ENCODE data around the gene EVL.
"Not testable (repeated sequence)": the region's sequence is repeated elsewhere in the genome, so short reads cannot be mapped to it uniquely, and the experiment has no call there.

The EVL gene

DNA sequence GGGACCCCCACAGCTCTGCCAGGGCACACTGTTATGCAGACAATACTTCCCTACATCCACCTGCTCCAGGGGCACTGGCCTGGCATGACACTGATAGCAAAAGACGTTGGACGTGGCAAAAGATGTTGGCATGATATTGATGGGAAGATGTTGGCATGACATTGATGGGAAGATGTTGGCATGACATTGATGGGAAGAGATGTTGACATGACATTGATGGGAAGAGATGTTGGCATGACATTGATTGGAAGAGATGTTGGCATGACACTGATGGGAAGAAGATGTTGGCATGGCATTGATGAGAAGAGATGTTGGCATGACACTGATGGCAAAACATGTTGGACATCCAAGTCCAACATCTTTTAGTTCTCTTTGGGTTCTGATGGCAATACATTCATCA, 105.7 kb downstream of the EVL start:
- TF ChIP-seq CTCF (IDR thresholded peaks at IDR 0.05; ENCODE audit: low read depth, low read length) = no peak
- DNase-seq (ENCODE audit: low read depth in 2 of 2) = no peak
- no peak overlapping the region for H3K4me3 ChIP-seq (replicated peaks in 1 of 2; ENCODE audit: low read depth in 2 of 2, low read length in 2 of 2)

DNA sequence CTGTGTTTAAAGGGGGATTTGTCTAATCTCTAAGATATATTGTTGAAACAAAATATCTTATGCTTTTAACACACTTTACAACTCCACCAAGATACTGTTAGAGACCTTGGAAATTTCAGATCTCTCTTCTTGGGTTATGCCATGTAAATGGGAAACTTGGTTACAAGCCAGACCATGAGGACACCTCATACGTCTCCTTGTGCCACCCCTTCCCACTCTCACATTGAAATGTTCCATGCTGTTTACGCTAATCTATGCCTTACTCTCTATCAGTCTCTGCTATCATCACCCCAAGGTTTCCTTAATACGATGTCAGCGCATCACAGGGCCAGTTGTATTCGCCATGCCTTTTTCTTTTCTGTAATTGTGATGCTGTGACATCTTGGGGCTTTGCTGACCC, 107.6 kb downstream of the EVL start:
- TF ChIP-seq CTCF (IDR thresholded peaks at IDR 0.05; ENCODE audit: low read depth, low read length) = no peak
- H3K4me3 ChIP-seq (replicated peaks in 1 of 2; ENCODE audit: low read depth in 2 of 2, low read length in 2 of 2) = no peak overlapping the region
- DNase-seq (ENCODE audit: low read depth in 2 of 2) = no peak

DNA sequence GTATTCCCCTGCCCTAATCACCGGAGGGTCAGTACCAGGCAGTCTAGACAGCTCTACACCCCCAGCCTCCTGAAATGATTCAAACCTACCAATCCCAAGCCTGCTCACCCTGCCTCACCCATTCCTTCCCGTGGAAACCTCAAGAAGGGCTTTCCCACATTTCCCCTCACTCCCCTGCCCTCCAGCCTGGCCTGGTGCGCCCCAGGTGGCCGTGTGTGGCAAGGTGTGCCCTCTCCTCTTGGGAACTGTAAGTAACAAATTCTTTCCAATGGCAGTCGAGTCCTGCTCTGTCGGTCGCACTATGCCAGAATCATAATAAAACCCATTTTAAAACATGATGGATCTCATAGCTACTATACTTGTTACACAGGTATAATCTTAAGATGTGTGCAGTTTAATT, 108.1 kb downstream of the EVL start:
- no peak for DNase-seq (ENCODE audit: low read depth in 2 of 2)
- TF ChIP-seq CTCF (IDR thresholded peaks at IDR 0.05; ENCODE audit: low read depth, low read length) = no peak
- no peak overlapping the region for H3K4me3 ChIP-seq (replicated peaks in 1 of 2; ENCODE audit: low read depth in 2 of 2, low read length in 2 of 2)

DNA sequence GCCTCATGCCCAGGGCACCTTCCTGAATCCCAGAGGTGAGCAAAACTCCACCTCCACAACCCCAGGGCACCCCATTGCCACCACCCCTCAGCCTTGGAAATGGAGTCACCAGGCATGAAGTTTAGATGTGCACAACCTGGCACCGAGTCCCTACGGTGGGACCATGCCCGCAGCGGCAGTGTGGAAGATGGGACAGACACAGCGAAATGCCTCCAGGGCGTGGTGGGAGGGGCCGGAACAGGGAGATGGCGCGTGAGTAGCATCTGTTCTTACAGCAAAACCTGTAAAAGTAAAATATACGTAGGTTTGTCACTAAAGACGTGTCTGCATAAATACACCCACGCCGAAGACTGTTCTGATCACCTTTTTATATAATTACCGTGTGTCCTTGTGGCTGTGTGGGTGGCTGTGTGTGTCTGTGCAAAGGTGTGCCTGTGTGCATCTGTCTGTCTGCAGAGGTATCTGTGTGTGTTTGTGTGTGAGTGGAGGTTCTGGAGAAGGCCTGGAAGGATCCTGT, 111.6 kb downstream of the EVL start:
- TF ChIP-seq CTCF (IDR thresholded peaks at IDR 0.05; ENCODE audit: low read depth, low read length) = no peak
- H3K4me3 ChIP-seq (replicated peaks in 1 of 2; ENCODE audit: low read depth in 2 of 2, low read length in 2 of 2) = no peak overlapping the region
- DNase-seq (ENCODE audit: low read depth in 2 of 2) = no peak

GRCh38 chr14:100178691-100179090, 113.5 kb downstream of the EVL start:
- no peak overlapping the region for H3K4me3 ChIP-seq (replicated peaks in 1 of 2; ENCODE audit: low read depth in 2 of 2, low read length in 2 of 2)
- no peak for TF ChIP-seq CTCF (IDR thresholded peaks at IDR 0.05; ENCODE audit: low read depth, low read length)
- no peak for DNase-seq (ENCODE audit: low read depth in 2 of 2)

- not testable (repeated sequence) for DNase-seq (ENCODE audit: low read depth in 2 of 2); H3K4me3 ChIP-seq (replicated peaks in 1 of 2; ENCODE audit: low read depth in 2 of 2, low read length in 2 of 2)
Observed at GRCh38 chr14:100180671-100181070, 115.4 kb downstream of the EVL start.

GRCh38 chr14:100181876-100182551, 116.8 kb downstream of the EVL start:
- not testable (repeated sequence) for DNase-seq (ENCODE audit: low read depth in 2 of 2); H3K4me3 ChIP-seq (replicated peaks in 1 of 2; ENCODE audit: low read depth in 2 of 2, low read length in 2 of 2)

GRCh38 chr14:100187247-100187833, 122.1 kb downstream of the EVL start:
- no peak for TF ChIP-seq CTCF (IDR thresholded peaks at IDR 0.05; ENCODE audit: low read depth, low read length)
- no peak overlapping the region for H3K4me3 ChIP-seq (replicated peaks in 1 of 2; ENCODE audit: low read depth in 2 of 2, low read length in 2 of 2)
- no peak for DNase-seq (ENCODE audit: low read depth in 2 of 2)

Measured in cardiac fibroblast (primary cell).